Myocyte (in vitro differentiated cells): ENCODE results near the gene MMP28. TPM values are rescaled to one million over a fixed set of nuclear protein-coding genes. Genes with fewer than 3 reads are reported as not detected.

Experiments used
- DNase-seq: peaks from one replicate; pipeline ENCODE4 v3.0.0-alpha.2; 2012; ENCODE audit warnings: low read depth
- total RNA-seq: library from RNA; depleted of rRNA; stranded (reverse); fragments of >200 nt; gene quantifications from 2 replicates; pipeline ENCODE4 v1.2.3, GENCODE V29; 2014

The MMP28 gene
- total RNA-seq, 1 donor from 2014 or later: 0.99 TPM

GRCh38 chr17:35801583-35802224 lies 6.3 kb upstream of the MMP28 start:
- peak; percentile 88 for DNase-seq

- DNase-seq: peak; percentile 98
Observed at GRCh38 chr17:35799942-35800341, 4.5 kb upstream of the MMP28 start.

- DNase-seq: no peak
Observed at GRCh38 chr17:35797918-35798317, 2.5 kb upstream of the MMP28 start.

GRCh38 chr17:35797370-35797769 lies 1.9 kb upstream of the MMP28 start:
- no peak for DNase-seq

- DNase-seq: no peak
Observed at GRCh38 chr17:35796942-35797341, 1.5 kb upstream of the MMP28 start.

GRCh38 chr17:35795871-35796265 lies 427 bp upstream of the MMP28 start:
- no peak for DNase-seq

- DNase-seq: no peak
Observed at GRCh38 chr17:35793257-35793656, 2.2 kb downstream of the MMP28 start.

- no peak for DNase-seq
Observed at GRCh38 chr17:35791681-35792350, 3.6 kb downstream of the MMP28 start.

GRCh38 chr17:35790841-35791240 lies 4.6 kb downstream of the MMP28 start:
- no peak for DNase-seq

- DNase-seq: peak; percentile 72
Observed at GRCh38 chr17:35788477-35789368, 6.7 kb downstream of the MMP28 start.

GRCh38 chr17:35786941-35787432 lies 8.5 kb downstream of the MMP28 start:
- no peak for DNase-seq

GRCh38 chr17:35784895-35785294 lies 10.5 kb downstream of the MMP28 start:
- no peak for DNase-seq

GRCh38 chr17:35780950-35781349 lies 14.5 kb downstream of the MMP28 start:
- DNase-seq: no peak

- DNase-seq: no peak
Observed at GRCh38 chr17:35778641-35779196, 16.7 kb downstream of the MMP28 start.

GRCh38 chr17:35775583-35775982 lies 19.9 kb downstream of the MMP28 start:
- no peak for DNase-seq

GRCh38 chr17:35775039-35775438 lies 20.4 kb downstream of the MMP28 start:
- no peak for DNase-seq

GRCh38 chr17:35774499-35774898 lies 20.9 kb downstream of the MMP28 start:
- DNase-seq: peak; percentile 53

- no peak for DNase-seq
Observed at GRCh38 chr17:35773679-35774425, 21.6 kb downstream of the MMP28 start.

- no peak for DNase-seq
Observed at GRCh38 chr17:35773129-35773528, 22.3 kb downstream of the MMP28 start.

GRCh38 chr17:35769895-35770486 lies 25.4 kb downstream of the MMP28 start:
- no peak for DNase-seq
